ENCODE data around the gene CALML5. TPM values are rescaled to one million over a fixed set of nuclear protein-coding genes. Genes with fewer than 3 reads are reported as not detected.

Gene CALML5
- total RNA-seq, 1 experiment from 2014 or later, result not detected

DNA sequence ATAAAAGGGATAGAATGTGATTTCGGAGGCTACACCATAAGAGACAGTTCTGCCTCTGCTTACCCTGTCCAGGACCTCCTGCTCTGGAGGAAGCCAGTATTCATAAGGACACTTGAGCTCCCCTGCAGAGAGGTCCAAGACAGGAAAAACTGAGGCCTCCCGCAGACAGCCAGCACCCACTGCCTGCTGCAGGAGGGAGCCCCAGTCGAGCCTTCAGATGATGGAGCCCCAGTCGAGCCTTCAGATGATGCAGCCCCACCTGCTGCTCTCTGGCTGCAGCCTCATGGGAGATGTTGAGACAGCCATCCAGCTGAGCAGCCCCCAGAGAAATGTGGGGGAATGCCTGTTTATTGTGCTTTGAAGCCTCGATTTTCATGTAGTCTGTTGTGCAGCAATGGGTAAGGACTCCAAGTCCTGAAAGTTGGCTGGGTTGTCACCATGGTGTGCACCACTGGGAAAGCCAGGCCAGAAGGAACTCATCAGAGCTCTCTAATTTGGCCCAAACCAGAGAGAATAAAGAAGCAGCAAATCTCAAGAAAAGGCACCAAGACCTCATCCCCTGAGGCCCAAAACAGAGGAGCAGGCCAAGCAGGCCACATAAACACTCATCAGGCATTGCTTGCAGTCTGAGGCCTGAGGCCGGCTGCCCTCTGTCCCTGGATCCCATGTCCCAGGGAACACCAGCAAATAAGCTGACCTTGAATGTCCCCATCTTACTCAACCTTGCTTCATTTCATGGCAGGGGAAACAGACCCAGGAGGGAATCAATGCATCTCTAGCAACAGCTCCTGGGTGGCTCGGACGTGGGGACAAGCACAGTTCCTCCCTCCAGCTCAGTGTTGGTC is 30.9 kb downstream of the CALML5 start:
- DNase-seq (ENCODE audit: low read depth, low spot score), result no peak
- no TSS peak for BruUV-seq (replicated peaks)
- intact Hi-C loops (cut with micrococcal nuclease), result no loop called here
- Histone ChIP-seq H3K4me2 (ENCODE audit: low read length) (no peak overlapping the region), H3K9me2 (ENCODE audit: insufficient read depth) (no peaks in the 10 kb centered on the region), H4K20me1 (ENCODE audit: insufficient read depth) (no peaks in the 10 kb centered on the region), H3K79me2 (ENCODE audit: insufficient read depth, low read length) (no peaks in the 10 kb centered on the region), H3K4me3 (replicated peaks in 1 of 2; ENCODE audit: low read depth in 1 of 2, low read length in 2 of 2) (no peak overlapping the region), H3K9ac (ENCODE audit: low read length) (no peak overlapping the region), H3K27ac (ENCODE audit: low read depth, low read length) (no peak overlapping the region), H3K36me3 (ENCODE audit: control insufficient read depth in 1 of 2, insufficient read depth in 2 of 2, low read length in 2 of 2) (no peaks in the 10 kb centered on the region), H2AFZ (ENCODE audit: low read depth, low read length, poor library complexity, severe bottlenecking) (no peak overlapping the region), H3K9me3 (ENCODE audit: control insufficient read depth in 1 of 2, insufficient read depth in 1 of 2, low read depth in 1 of 2, low read length in 2 of 2) (no peaks in the 10 kb centered on the region), H3K27me3 (ENCODE audit: insufficient read depth, low read length) (no peaks in the 10 kb centered on the region), H3K4me1 (ENCODE audit: control insufficient read depth in 1 of 2, insufficient read depth in 2 of 2, low read length in 2 of 2) (no peaks in the 10 kb centered on the region)
- no peak for ATAC-seq
- CTCF ChIA-PET, result no interaction called here
- RAD21 ChIA-PET (ENCODE audit: low non-redundant PET in 1 of 2, low total read pairs in 2 of 2, uncharacterized antibody in 2 of 2, unreplicated experiment in 2 of 2), result no interaction called here
- POLR2A ChIA-PET, result no interaction called here
- no peak for TF ChIP-seq CEBPB (IDR thresholded peaks at IDR 0.05; ENCODE audit: low read depth)

DNA sequence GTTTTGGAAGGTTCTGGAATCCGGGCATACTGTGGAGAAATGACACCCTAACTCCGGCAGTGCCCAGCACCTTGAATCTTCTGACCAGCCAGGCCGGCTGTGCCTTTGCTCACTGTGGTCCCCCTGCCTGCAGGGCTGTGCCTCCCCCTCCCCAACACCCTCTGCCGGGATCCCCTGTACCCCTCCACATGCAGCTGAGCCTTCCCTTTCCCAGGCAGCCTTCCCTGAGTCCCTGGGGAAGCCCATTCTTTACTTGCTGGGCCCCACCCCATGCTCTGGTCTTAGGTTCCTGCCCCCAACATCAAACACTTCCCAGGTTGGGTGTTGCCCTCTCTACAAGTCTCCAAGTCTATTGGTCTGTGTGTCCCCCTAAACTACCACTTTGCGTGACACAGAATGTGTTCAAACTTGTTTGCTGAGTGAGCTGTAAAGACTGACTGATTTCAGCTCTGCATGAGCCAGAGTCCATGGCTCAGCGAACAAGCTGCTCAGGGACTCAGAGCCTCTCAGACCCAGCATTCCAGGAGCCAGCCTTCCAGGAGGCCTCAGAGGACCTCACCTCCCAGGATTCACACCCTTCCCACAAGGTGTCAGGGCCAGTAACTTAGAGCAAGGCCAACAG is 31.6 kb downstream of the CALML5 start:
- POLR2A ChIA-PET, result interaction anchor here (1.3 kb wide), 1 partner anchor 81 kb away, joined by 3 read pairs; no protein-coding TSS in a partner anchor
- no peak for DNase-seq (ENCODE audit: low read depth, low spot score)
- H3K4me2 ChIP-seq (ENCODE audit: low read length), result no peak overlapping the region

More for the DNA sequence above, 31.6 kb downstream of the CALML5 start:
- RAD21 ChIA-PET (ENCODE audit: low non-redundant PET in 1 of 2, low total read pairs in 2 of 2, uncharacterized antibody in 2 of 2, unreplicated experiment in 2 of 2), result no interaction called here
- Histone ChIP-seq H3K4me3 (replicated peaks in 1 of 2; ENCODE audit: low read depth in 1 of 2, low read length in 2 of 2) (no peak overlapping the region), H3K27me3 (ENCODE audit: insufficient read depth, low read length) (no peaks in the 10 kb centered on the region), H4K20me1 (ENCODE audit: insufficient read depth) (no peaks in the 10 kb centered on the region), H3K9me3 (ENCODE audit: control insufficient read depth in 1 of 2, insufficient read depth in 1 of 2, low read depth in 1 of 2, low read length in 2 of 2) (no peaks in the 10 kb centered on the region), H3K27ac (ENCODE audit: low read depth, low read length) (no peak overlapping the region), H3K9ac (ENCODE audit: low read length) (no peak overlapping the region), H3K36me3 (ENCODE audit: control insufficient read depth in 1 of 2, insufficient read depth in 2 of 2, low read length in 2 of 2) (no peaks in the 10 kb centered on the region), H3K4me1 (ENCODE audit: control insufficient read depth in 1 of 2, insufficient read depth in 2 of 2, low read length in 2 of 2) (no peaks in the 10 kb centered on the region), H3K79me2 (ENCODE audit: insufficient read depth, low read length) (no peaks in the 10 kb centered on the region), H2AFZ (ENCODE audit: low read depth, low read length, poor library complexity, severe bottlenecking) (no peak overlapping the region), H3K9me2 (ENCODE audit: insufficient read depth) (no peaks in the 10 kb centered on the region)
- intact Hi-C loops (cut with micrococcal nuclease), result no loop called here
- BruUV-seq (replicated peaks), result no TSS peak
- no peak for ATAC-seq
- TF ChIP-seq EZH2 (IDR thresholded peaks at IDR 0.05) (no peak), POLR2AphosphoS5 (IDR thresholded peaks at IDR 0.05; ENCODE audit: low read depth, low read length) (no peak), SP1 (IDR thresholded peaks at IDR 0.05; ENCODE audit: low read depth) (no peak), TCF7L2 (IDR thresholded peaks at IDR 0.05; ENCODE audit: borderline replicate concordance, extremely low read depth, insufficient read depth, insufficient read length) (no peak), YY1 (IDR thresholded peaks at IDR 0.05; ENCODE audit: extremely low read depth, insufficient replicate concordance, low read depth, low read length) (no peak), POLR2A (IDR thresholded peaks at IDR 0.05; ENCODE audit: borderline replicate concordance, extremely low read depth, insufficient read depth, insufficient read length) (no peak), JUND (IDR thresholded peaks at IDR 0.05) (no peak), EZH2phosphoT487 (IDR thresholded peaks at IDR 0.05; ENCODE audit: borderline replicate concordance) (no peak), ELF1 (IDR thresholded peaks at IDR 0.05; ENCODE audit: borderline replicate concordance, low read depth) (no peak), SIN3A (IDR thresholded peaks at IDR 0.05; ENCODE audit: low read depth) (no peak), ZNF274 (IDR thresholded peaks at IDR 0.05; ENCODE audit: low read depth, low read length) (no peak), CEBPB (IDR thresholded peaks at IDR 0.05; ENCODE audit: low read depth) (no peak), ZFX (IDR thresholded peaks at IDR 0.05) (no peak), RAD21 (IDR thresholded peaks at IDR 0.05; ENCODE audit: low read depth) (no peak), CBX3 (IDR thresholded peaks at IDR 0.05; ENCODE audit: low read depth) (no peak)
- TF ChIP-seq, protein P1, sequence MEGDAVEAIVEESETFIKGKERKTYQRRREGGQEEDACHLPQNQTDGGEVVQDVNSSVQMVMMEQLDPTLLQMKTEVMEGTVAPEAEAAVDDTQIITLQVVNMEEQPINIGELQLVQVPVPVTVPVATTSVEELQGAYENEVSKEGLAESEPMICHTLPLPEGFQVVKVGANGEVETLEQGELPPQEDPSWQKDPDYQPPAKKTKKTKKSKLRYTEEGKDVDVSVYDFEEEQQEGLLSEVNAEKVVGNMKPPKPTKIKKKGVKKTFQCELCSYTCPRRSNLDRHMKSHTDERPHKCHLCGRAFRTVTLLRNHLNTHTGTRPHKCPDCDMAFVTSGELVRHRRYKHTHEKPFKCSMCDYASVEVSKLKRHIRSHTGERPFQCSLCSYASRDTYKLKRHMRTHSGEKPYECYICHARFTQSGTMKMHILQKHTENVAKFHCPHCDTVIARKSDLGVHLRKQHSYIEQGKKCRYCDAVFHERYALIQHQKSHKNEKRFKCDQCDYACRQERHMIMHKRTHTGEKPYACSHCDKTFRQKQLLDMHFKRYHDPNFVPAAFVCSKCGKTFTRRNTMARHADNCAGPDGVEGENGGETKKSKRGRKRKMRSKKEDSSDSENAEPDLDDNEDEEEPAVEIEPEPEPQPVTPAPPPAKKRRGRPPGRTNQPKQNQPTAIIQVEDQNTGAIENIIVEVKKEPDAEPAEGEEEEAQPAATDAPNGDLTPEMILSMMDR (IDR thresholded peaks at IDR 0.05 in 2 of 3, conservative IDR thresholded peaks at IDR 0.05 in 1 of 3; ENCODE audit: borderline replicate concordance in 1 of 3, insufficient read depth in 1 of 3, low read depth in 2 of 3, low read length in 2 of 3), result no peak
- TF ChIP-seq, protein P2, sequence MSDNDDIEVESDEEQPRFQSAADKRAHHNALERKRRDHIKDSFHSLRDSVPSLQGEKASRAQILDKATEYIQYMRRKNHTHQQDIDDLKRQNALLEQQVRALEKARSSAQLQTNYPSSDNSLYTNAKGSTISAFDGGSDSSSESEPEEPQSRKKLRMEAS (IDR thresholded peaks at IDR 0.05), result no peak
- TF ChIP-seq, protein P3, sequence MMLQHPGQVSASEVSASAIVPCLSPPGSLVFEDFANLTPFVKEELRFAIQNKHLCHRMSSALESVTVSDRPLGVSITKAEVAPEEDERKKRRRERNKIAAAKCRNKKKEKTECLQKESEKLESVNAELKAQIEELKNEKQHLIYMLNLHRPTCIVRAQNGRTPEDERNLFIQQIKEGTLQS (IDR thresholded peaks at IDR 0.05), result no peak
- CTCF ChIA-PET, result no interaction called here

Data from HCT116 (cell line).